Ramos (cell line): ENCODE data around the gene PCDH17.

Experiments
- in situ Hi-C: fragments of 300-500 bp; cut with MboI; formaldehyde crosslinking; loops from one replicate; pipeline ENCODE4 v1.14.3; 2022; ENCODE audit warnings: low sequenced_read_pairs; ENCODE audit not compliant: unreplicated experiment

PCDH17 gene

DNA sequence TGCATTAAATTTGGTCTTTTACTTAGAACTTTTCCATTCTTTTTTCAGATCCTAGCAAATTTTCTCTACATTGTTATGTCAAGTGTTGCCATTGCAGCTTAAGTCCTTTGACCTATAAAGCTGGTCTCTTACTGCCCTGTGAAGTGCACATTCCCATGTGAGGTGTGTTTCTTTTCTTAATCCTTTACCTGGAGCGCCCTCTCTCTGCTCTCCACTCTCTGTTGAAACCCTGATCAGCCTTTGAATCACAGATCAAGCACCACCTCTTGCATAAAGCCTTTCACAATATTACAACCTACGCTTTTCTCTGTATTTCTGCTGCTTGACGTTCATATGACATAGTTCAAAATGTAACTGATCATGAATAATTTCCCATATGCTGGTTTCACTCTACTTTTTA is 84.8 kb downstream of the PCDH17 start:
- in situ Hi-C loops = no loop called here

DNA sequence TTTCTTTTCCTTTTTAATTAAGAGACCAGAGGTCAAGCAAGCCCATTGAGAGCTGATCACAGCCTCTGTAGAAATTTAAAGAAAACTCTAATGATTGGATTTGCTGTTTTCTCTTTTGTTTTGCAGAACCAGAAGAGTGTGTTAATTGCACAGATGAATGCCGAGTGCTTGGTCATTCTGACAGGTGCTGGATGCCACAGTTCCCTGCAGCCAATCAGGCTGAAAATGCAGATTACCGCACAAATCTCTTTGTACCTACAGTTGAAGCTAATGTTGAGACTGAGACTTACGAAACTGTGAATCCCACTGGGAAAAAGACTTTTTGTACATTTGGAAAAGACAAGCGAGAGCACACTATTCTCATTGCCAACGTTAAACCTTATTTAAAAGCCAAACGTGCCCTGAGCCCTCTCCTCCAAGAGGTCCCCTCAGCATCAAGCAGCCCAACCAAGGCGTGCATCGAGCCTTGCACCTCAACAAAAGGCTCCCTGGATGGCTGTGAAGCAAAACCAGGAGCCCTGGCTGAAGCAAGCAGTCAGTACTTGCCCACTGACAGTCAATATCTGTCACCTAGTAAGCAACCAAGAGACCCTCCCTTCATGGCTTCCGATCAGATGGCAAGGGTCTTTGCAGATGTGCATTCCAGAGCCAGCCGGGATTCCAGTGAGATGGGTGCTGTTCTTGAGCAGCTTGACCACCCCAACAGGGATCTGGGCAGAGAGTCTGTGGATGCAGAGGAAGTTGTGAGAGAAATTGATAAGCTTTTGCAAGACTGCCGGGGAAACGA is 93.1 kb downstream of the PCDH17 start:
- in situ Hi-C loops = no loop called here

DNA sequence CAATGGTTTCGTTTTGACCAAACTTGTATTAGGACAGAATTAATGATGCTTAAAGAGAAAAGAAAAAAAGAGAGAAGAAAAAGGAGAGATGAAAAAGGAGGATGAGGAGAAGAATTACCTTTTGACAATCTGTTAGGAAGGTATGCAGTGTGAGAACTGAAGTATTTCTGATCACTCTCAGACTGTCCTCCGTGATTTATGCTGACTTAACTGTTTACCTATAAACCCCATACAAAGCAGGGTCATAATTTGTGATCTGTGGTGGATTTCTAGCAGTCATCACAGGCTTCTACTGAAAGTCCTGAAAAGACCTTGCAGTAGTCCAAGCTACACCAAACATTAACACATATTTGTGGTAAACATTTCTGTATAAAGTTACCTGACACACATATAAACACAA is 93.9 kb downstream of the PCDH17 start:
- in situ Hi-C loops = no loop called here

DNA sequence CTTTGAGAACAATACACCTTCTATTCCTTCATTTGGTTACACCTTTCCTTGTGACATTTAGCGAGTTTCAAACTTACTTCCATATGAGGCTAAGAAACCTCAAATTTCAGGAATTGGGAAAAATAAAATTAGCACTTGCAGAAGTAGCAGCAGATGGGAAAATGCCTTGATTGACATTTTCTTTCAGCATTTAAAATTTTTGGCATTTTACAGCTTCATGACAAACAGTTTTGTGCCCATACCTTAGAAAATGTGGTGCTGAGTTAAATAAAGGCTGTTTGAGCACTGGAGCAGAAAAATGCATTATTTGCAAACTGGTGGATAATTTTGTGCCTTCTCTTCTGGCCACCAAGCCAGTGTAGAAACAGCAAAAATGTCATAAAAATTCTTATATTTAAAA is 95.4 kb downstream of the PCDH17 start:
- in situ Hi-C loops = no loop called here

DNA sequence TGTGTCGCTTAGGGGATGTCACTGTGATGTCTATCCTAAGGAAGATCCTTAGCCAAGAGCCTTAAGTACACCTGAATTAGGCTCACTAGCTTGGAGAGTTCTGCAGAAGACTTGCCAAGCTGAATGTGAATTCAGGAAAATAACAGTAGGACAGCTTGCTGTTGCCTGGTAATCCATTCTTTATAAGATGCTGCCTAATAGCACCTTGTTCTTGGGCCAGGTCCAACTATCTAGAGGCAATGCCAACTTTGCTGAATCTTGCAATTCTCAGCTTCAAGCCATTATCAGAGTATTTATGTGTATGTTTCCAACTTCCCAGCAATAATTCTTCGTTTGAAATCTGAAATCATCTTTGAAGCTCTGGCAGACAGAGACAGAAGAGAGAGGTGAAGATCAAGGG is 102.8 kb downstream of the PCDH17 start:
- in situ Hi-C loops = no loop called here

DNA sequence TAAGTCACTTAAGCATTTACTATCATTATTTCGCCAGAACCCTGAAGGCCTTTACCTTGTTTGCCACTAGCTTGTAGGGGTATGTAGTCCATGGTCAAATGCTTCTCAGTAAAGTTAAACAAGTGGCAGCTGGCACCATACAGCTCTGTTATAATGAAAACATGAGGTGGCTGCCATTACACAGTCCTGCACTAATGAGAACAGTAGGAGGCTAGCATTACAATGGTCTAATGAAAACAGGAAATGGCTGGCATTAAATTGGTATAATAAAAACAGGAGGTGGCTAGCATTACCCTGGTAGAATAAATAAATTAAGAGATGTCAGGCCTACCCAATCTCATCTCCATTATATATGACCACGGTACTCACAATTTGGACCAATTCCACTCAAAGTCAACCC is 107.5 kb downstream of the PCDH17 start:
- in situ Hi-C loops = no loop called here

DNA sequence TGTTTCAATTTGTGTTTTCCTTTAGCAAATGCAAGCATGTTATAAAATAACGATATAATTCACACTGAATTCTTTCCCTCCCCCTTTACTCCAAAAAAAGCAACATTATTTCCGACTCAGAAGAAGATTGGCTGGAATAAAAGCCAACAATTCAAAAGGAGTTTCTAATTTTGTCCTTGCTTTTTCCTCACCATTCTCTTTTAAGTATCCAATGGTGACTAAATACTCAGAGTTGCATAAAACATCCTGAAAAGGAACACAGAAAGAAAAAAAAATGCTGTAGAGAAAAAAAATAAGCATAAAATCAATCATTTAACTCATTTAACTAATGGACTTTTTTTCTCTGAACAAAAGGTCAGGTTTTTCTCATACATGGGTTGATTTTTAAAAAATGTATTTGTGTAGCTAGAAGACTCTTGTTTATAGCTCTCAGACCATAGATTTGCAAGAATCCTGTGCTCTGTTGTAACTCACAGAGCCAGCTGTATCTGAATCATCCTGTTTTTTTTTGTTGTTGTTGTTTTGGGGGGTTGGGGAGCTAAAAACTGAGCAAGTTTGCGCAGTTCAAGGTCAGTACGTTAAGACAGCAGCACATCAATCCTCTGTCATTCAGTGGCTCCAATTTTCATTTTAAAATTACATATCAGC is 108.1 kb downstream of the PCDH17 start:
- in situ Hi-C loops = no loop called here

DNA sequence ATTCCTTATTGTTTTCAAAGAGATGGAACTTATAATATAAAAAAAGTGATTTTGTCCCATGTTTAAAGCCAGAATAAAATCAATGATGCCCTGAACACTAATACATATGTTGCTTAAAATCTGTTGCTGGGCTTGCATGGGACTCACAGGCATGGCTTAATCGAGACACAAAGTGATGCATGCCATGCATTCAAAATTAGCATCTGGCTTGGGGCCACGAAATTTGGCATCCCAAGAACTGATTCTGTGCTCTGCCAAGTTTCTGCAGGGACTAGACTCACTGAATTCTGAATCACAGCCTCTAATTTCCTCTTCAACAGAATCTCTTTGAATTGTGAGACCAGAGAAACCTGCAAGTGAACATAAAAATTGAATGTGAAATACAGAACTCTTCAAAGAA is 109.2 kb downstream of the PCDH17 start:
- in situ Hi-C loops = no loop called here

DNA sequence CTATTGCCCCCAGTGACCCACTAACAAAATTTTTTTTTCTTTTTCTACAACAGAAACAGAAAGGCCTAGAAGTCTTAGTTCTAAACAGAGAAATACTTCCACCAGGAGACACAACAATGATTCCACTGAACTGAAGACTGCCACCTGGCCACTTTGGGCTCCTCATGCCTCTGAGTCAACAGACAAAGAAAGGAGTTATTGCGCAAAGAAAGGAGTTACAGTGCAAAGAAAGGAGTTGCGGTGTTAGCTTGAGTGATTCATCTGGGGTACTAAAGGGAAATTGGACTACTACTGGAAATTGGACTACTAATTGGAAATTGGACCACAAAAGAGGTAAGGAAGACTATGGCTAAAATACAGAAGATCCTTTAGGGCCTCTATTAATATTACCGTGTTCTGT is 116.6 kb downstream of the PCDH17 start:
- in situ Hi-C loops = no loop called here

DNA sequence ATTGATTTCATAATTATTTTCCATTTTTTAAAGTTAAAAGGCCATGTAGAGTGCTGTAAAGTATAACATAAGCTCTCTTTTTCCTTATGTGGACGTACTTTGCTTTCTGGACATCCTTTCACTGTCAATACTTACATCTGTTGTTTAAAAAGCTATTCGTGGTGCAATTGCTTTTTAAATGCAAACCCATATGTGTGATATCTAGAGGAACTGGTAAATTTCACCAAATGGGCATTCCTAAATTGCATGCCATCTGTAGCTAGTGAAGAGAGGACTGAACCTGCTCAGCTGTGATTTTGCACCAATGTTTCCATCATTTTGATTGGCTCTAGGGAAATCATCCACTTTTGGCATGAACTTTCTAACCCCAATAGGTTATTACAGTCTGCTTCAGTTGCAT is 129.4 kb downstream of the PCDH17 start:
- in situ Hi-C loops = no loop called here

DNA sequence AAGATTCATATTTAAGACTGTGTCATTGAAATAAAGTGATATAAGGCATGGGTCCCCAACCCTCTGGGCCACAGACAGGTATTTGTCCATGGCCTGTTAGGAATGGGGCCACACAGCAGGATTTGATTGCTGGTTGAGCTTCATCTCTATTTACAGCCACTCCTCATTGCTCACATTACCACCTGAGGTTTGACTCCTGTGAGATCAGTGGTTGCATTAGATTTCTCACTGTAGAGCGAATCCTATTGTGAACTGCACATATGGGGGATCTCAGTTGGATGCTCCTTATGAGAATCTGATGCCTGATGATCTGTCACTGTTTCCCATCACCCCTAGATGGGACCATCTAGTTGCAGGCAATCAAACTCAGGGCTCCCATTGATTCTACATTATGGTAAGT is 132.1 kb downstream of the PCDH17 start:
- in situ Hi-C loops = no loop called here
